ENCODE results near the gene CITED2.
"Not testable (repeated sequence)": the region's sequence is repeated elsewhere in the genome, so short reads cannot be mapped to it uniquely, and the experiment has no call there.

Gene CITED2

GRCh38 chr6:139367810-139368351 lies 6.6 kb downstream of the CITED2 start:
- H3K4me3 ChIP-seq (ENCODE audit: control insufficient read depth, low read depth, low read length), result no peak overlapping the region
- TF ChIP-seq CTCF (IDR thresholded peaks at IDR 0.05; ENCODE audit: control insufficient read depth, insufficient read depth, low read depth, low read length, missing control alignments), result no peak
- DNase-seq (ENCODE audit: low read depth), result no peak

GRCh38 chr6:139364982-139365379 lies 9.5 kb downstream of the CITED2 start:
- no peak overlapping the region for H3K4me3 ChIP-seq (ENCODE audit: control insufficient read depth, low read depth, low read length)
- no peak for TF ChIP-seq CTCF (IDR thresholded peaks at IDR 0.05; ENCODE audit: control insufficient read depth, insufficient read depth, low read depth, low read length, missing control alignments)
- DNase-seq (ENCODE audit: low read depth), result no peak

GRCh38 chr6:139364302-139364981 lies 10.0 kb downstream of the CITED2 start:
- H3K4me3 ChIP-seq (ENCODE audit: control insufficient read depth, low read depth, low read length), result no peak overlapping the region
- peak; percentile 41 for TF ChIP-seq CTCF (IDR thresholded peaks at IDR 0.05; ENCODE audit: control insufficient read depth, insufficient read depth, low read depth, low read length, missing control alignments)
- no peak for DNase-seq (ENCODE audit: low read depth)

GRCh38 chr6:139363797-139364196 lies 10.7 kb downstream of the CITED2 start:
- not testable (repeated sequence) for H3K4me3 ChIP-seq (ENCODE audit: control insufficient read depth, low read depth, low read length); DNase-seq (ENCODE audit: low read depth)

GRCh38 chr6:139363123-139363522 lies 11.3 kb downstream of the CITED2 start:
- not testable (repeated sequence) for DNase-seq (ENCODE audit: low read depth); H3K4me3 ChIP-seq (ENCODE audit: control insufficient read depth, low read depth, low read length)

- H3K4me3 ChIP-seq (ENCODE audit: control insufficient read depth, low read depth, low read length), result no peak overlapping the region
- TF ChIP-seq CTCF (IDR thresholded peaks at IDR 0.05; ENCODE audit: control insufficient read depth, insufficient read depth, low read depth, low read length, missing control alignments), result no peak
- no peak for DNase-seq (ENCODE audit: low read depth)
Observed at GRCh38 chr6:139361211-139361610, 13.2 kb downstream of the CITED2 start.

GRCh38 chr6:139356924-139357323 lies 17.5 kb downstream of the CITED2 start:
- no peak for DNase-seq (ENCODE audit: low read depth)
- no peak overlapping the region for H3K4me3 ChIP-seq (ENCODE audit: control insufficient read depth, low read depth, low read length)
- TF ChIP-seq CTCF (IDR thresholded peaks at IDR 0.05; ENCODE audit: control insufficient read depth, insufficient read depth, low read depth, low read length, missing control alignments), result no peak

All from AG09309 (cell line).